ENCODE measurements around the gene ACOX1.

Gene ACOX1

DNA sequence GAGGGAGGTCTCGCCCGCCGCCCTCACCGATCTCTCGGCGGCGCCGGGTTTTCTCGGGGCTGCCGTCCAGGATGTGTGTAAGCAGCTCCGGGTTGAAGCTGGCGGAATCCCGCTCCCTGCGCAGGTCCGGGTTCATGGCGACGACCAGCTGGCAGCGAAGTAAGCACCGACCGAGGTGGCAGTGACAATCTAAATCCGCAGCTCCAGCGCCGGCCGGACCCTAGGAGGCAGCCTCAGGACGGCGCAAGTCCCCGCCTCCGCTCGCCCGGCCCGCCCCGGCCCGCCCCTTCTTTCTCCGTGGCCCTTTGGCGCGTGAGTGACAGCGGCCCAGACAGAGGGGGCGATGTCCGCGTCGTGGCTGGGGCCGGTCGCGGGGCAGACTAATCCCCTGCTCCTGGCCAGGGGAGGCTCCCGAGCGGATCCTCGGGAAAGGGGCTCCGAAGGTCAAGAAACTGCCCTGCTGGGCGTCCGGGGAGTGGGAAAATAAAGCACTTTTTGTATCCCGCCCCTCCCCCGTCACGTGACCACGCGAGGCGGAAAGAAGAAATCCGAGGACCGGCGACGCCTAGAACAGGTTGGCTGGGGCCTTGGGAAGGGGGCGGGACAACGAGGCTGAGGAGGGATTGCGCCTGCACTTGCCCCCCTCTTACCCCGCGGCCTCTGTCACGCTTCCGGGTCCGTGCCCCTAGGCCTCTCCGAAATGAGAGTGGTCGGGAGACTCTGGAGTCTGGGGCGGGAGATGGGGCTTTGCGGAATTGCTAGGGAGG is at the start of gene ACOX1, which contains the start of gene TEN1:
Gene ACOX1 (minus strand): TSS at position 229 of the 767 bp plus-strand sequence. CDS start 93 bp downstream, at position 136.
Gene TEN1 (plus strand): TSS at position 303 of the 767 bp plus-strand sequence. CDS start 6,953 bp downstream, outside the sequence.
- TF ChIP-seq, protein P1, sequence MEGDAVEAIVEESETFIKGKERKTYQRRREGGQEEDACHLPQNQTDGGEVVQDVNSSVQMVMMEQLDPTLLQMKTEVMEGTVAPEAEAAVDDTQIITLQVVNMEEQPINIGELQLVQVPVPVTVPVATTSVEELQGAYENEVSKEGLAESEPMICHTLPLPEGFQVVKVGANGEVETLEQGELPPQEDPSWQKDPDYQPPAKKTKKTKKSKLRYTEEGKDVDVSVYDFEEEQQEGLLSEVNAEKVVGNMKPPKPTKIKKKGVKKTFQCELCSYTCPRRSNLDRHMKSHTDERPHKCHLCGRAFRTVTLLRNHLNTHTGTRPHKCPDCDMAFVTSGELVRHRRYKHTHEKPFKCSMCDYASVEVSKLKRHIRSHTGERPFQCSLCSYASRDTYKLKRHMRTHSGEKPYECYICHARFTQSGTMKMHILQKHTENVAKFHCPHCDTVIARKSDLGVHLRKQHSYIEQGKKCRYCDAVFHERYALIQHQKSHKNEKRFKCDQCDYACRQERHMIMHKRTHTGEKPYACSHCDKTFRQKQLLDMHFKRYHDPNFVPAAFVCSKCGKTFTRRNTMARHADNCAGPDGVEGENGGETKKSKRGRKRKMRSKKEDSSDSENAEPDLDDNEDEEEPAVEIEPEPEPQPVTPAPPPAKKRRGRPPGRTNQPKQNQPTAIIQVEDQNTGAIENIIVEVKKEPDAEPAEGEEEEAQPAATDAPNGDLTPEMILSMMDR (IDR thresholded peaks at IDR 0.05; ENCODE audit: control insufficient read depth, insufficient read depth, low read depth, low read length, missing control alignments) = no peak
- DNase-seq (ENCODE audit: low read depth) = peak; percentile 87
- H3K4me3 ChIP-seq (ENCODE audit: control insufficient read depth, low read depth, low read length) = peak within 1 kb of the TSS; percentile 84

DNA sequence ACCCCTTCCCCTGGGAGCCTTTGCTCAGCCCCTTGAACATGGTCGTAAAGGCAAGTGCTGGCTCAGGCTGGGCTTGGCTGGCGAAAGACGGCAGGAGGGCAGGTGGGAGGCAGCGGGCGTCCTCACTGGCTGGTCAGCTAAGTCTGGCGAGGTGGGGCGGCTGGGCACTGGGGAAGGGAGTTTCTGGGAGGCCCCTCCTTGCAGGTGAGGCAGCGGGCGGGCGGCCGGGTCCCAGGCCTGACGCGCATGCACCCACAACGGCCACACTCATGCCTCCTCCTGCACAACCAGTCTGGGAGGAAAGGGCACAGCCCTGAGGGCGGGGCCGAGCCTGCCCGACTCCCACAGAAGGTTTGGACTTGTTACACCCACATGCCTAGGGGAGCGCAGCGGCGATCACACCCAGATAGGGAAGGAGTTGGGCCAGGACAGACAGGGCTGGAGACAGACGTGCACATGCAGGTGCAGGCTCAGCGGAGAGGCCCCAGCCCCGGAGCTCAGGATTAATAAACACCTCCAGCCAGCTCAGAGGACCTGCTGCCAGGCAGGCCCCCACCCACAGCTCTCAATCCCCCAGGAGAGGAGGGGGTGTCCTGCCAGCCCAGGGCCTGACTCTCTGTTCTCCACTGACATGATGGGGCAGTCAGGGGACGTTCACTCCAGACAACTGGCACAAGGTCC is 48.3 kb upstream of the ACOX1 start, which contains the start of gene EVPL:
Gene EVPL (minus strand): TSS at position 148 of the 681 bp plus-strand sequence. CDS start 108 bp downstream, at position 40.
- H3K4me3 ChIP-seq (ENCODE audit: control insufficient read depth, low read depth, low read length) = no peak within 1 kb of the TSS
- TF ChIP-seq, protein P1 (IDR thresholded peaks at IDR 0.05; ENCODE audit: control insufficient read depth, insufficient read depth, low read depth, low read length, missing control alignments) = no peak
- no peak for DNase-seq (ENCODE audit: low read depth)

DNA sequence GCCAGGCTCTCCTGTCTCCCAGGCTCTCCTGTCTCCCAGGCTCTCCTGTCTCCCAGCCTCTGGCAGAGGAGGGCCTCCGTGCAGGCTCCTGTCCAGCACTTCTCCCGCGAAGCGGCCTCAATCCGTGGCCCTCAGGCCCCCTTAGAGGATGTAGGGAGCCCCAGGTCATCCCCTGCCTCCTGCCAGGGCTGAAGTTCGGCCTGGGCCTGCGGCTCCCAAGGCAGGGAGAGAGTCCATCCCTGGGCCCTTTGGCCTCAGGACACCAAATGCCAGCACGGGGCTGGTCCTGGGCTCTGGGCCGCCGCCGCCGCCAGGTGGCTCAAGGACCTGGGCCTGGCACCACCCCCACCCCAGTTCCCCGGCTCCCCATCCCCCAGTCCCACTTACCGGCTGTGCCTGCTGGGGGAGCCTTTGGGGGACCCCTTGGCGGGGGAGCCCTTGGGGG is 47.8 kb upstream of the ACOX1 start:
- TF ChIP-seq, protein P1 (IDR thresholded peaks at IDR 0.05; ENCODE audit: control insufficient read depth, insufficient read depth, low read depth, low read length, missing control alignments) = no peak
- no peak overlapping the region for H3K4me3 ChIP-seq (ENCODE audit: control insufficient read depth, low read depth, low read length)
- no peak for DNase-seq (ENCODE audit: low read depth)

DNA sequence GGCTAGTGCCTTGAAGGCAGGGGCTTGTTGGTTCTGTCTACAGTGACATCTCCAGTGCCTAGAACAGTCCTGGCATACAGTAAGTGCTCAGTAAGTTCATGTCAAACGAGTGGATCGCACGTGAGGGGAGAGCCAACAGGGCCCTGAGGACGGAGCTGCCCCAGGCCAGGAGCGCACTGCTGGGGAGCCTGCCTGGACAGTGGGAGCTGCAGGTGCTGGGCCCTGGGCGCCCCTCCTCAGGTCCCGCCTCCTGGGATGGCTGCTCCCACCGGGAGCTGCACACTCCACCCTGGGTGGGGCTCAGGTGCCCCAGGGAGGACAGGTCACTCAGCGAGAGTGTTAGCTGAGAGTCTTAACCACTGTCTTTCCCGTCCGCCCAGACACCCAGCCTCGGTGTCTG is 46.3 kb upstream of the ACOX1 start:
- DNase-seq (ENCODE audit: low read depth) = no peak

DNA sequence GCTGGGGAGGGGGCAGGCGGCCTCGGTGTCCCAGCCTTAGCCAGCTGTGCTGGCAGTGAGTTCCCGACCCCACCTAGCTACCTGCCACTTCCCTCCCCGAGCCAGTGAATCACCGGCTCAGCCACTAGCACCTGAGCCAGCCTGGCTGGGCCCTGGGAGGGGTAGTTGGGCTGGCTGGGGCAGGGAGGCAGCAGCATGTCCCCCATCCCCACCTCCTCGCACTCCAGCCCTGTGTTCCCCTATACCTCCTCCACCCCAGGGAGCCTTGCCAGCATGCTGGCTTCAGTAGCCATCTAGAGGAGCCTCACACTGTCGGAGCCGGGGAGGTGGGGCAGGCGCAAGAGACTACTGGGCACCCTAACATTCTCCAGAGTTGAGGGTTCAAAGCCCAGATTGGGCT is 45.4 kb upstream of the ACOX1 start:
- TF ChIP-seq, protein P1 (IDR thresholded peaks at IDR 0.05; ENCODE audit: control insufficient read depth, insufficient read depth, low read depth, low read length, missing control alignments) = no peak
- no peak overlapping the region for H3K4me3 ChIP-seq (ENCODE audit: control insufficient read depth, low read depth, low read length)
- no peak for DNase-seq (ENCODE audit: low read depth)

More for the DNA sequence above, 46.3 kb upstream of the ACOX1 start:
- TF ChIP-seq, protein P1 (IDR thresholded peaks at IDR 0.05; ENCODE audit: control insufficient read depth, insufficient read depth, low read depth, low read length, missing control alignments) = no peak
- no peak overlapping the region for H3K4me3 ChIP-seq (ENCODE audit: control insufficient read depth, low read depth, low read length)

DNA sequence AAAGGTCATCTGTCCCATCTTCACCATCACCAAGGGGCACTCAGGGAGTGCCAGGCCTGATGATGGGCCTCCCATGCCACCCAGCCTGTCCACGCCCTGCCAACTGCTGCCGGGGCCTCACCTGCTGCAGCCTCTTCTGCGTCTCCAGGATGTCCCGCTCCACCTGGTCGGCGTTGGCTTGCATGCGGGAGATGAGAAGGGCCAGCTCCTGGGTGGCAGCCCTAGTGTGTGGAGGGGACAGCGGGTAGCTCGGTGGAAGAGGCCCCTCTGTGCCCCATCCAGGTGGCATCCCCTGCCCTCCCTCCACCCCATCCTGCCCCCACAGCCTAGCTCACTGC is 44.9 kb upstream of the ACOX1 start:
- DNase-seq (ENCODE audit: low read depth) = no peak
- no peak overlapping the region for H3K4me3 ChIP-seq (ENCODE audit: control insufficient read depth, low read depth, low read length)
- TF ChIP-seq, protein P1 (IDR thresholded peaks at IDR 0.05; ENCODE audit: control insufficient read depth, insufficient read depth, low read depth, low read length, missing control alignments) = no peak

All from AG09309 (cell line).